ENCODE results near the gene ACTN4. TPM values are rescaled to one million over a fixed set of nuclear protein-coding genes. Genes with fewer than 3 reads are reported as not detected.

ACTN4 gene
- total and polyA plus RNA-seq, 3 experiments from 2014 or later, result 31.9 to 314 (median 295) TPM

DNA sequence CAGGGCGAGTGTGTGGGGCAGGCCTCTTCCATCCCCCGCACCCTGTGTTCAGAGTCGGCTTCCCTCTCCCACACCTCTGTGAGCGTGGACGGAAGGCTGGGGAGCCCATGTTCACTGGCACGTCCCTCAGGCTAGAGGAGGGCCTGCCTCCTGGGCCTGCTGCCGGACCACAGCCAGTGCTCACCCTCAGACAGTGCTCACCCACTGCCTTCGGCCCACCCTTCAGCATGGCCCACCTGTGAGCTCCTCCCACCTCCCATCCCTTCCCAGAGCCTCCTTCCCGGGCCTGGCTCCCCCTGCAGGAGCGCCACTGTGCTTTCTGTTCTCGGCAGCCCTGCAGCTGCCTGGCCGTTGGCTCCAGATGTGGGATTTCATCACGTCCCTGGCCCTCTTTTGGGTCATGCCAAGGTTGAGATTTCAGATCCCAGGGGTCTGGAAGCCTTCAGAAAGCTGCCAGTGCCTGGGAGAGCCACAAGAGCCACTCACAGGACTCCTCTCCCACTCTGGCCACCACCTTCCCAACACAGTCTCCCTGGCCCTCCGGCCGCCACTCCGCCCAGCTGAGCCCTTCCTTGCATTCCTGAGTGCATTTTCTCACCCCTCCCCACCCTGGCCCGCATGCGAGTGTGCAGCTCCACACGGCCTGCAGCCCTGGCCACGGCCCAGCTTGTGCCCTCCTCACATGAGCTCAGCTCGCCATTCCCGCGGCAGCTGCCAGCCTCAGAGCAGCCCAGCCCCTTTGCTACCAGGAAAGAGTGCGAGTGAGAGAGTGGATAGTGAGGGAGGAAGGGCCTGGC, 71.5 kb downstream of the ACTN4 start:
- Mint-ChIP-seq H3K4me3 (no peak overlapping the region), H3K27me3 (peaks cover 0 to 1% of the 10 kb centered on the region in 2 donors), H3K27ac (peak overlapping the region in 1 of 8 donors; percentile 63), H3K9me3 (no peaks in the 10 kb centered on the region), H3K36me3 (peaks cover 0 to 87% (median 0%) of the 10 kb centered on the region in 3 donors), H3K4me1 (no peaks in the 10 kb centered on the region)
- Histone ChIP-seq H3K4me3 (ENCODE audit: low read length) (no peak overlapping the region), H3K9me3 (ENCODE audit: low read length) (no peaks in the 10 kb centered on the region), H3K4me1 (ENCODE audit: insufficient read depth, low read length) (no peaks in the 10 kb centered on the region), H3K27me3 (ENCODE audit: insufficient read depth, low read length, poor library complexity, severe bottlenecking) (no peaks in the 10 kb centered on the region), H3K27ac (ENCODE audit: low read depth, low read length) (no peak overlapping the region), H3K36me3 (ENCODE audit: insufficient read depth, low read length) (no peaks in the 10 kb centered on the region)
- DNase-seq, result no peak
- POLR2A ChIA-PET, result no interaction called here
- CTCF ChIA-PET, result no interaction called here

DNA sequence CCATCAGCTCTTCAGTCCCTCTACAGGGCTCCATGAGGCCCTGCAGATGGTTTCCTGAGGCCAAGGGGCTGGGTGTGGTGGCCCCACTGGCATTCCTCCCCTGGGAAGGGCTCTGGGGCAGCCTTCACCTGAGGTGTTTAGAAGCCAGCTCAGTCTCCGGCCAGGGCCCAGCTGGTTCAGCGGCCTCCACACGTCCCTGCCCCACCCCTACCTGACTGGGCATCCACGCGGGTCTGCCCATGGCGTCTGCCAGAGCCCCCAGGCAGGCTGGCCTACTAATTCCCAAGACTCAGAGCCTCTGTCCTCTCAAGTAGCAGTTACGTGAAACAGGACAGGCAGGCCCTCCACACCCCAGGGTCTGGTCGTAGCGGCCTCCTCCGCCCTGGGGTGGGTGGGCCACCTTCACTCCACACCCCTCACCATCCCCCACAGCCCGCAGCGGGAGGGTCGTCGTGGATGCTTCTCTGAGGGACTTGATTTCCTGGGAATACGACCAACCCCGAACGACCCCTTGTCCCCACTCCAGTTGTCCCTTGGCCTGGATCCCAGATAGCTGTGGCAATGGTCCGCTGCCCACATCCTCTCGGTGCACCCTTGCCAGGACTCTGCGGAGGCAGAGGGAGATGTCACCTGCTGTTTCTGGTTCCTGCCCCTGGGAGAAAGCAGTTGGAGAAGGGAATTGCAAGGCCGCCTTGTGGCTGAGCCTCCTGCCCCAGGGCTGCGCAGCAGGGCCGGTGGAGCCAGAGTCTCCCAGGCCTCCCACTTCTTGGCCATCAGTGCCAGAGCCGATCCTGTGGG, 72.5 kb downstream of the ACTN4 start:
- Histone ChIP-seq H3K27ac (ENCODE audit: low read depth, low read length) (no peak overlapping the region), H3K9me3 (ENCODE audit: low read length) (no peaks in the 10 kb centered on the region), H3K4me3 (ENCODE audit: low read length) (no peak overlapping the region), H3K4me1 (ENCODE audit: insufficient read depth, low read length) (no peaks in the 10 kb centered on the region), H3K27me3 (ENCODE audit: insufficient read depth, low read length, poor library complexity, severe bottlenecking) (no peaks in the 10 kb centered on the region), H3K36me3 (ENCODE audit: insufficient read depth, low read length) (no peaks in the 10 kb centered on the region)
- Mint-ChIP-seq H3K27ac (peak overlapping the region in 1 of 8 donors; percentile 46), H3K4me3 (no peak overlapping the region), H3K27me3 (no peaks in the 10 kb centered on the region), H3K36me3 (peaks cover 0 to 86% (median 2%) of the 10 kb centered on the region in 3 donors), H3K9me3 (no peaks in the 10 kb centered on the region), H3K4me1 (no peaks in the 10 kb centered on the region)
- DNase-seq, result no peak
- ChIA-PET POLR2A (no interaction called here), CTCF (no interaction called here)

DNA sequence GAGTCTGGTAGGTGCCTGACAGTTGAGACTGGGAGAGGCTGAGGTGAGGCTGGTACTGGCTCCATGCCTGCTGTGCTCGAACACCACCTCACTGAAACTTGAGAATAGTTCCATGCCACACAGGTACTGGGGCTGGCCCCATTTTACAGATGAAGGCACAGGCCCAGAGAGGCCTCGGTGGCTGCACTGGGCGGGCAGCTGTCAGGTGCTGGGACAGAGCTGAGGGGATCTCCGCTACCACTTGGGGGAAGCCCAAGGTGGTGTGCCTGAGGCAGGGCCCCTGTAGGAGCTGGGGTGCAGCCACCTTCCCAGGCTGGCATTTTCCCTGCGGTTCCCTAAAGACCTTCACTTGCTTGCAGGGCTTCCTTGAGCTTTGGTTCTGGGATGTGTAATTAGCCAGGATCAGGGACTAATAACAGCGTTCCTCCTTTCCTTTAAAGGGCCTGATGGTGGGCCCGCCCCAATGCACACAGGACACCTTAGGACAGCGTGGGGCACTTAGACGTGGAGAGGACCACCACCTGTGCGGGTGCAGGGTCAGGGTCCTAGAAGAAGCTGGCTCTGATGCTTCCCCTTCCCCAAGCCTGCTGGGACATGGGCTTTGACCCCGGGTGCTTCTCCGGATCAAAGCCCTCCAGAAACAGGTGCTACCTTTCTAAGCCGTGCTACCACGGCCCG, 73.2 kb downstream of the ACTN4 start:
- Histone ChIP-seq H3K4me1 (ENCODE audit: insufficient read depth, low read length) (no peaks in the 10 kb centered on the region), H3K9me3 (ENCODE audit: low read length) (no peaks in the 10 kb centered on the region), H3K4me3 (ENCODE audit: low read length) (no peak overlapping the region), H3K27ac (ENCODE audit: low read depth, low read length) (no peak overlapping the region), H3K27me3 (ENCODE audit: insufficient read depth, low read length, poor library complexity, severe bottlenecking) (no peaks in the 10 kb centered on the region), H3K36me3 (ENCODE audit: insufficient read depth, low read length) (no peaks in the 10 kb centered on the region)
- Mint-ChIP-seq H3K36me3 (peaks cover 0 to 84% (median 2%) of the 10 kb centered on the region in 3 donors), H3K4me1 (no peaks in the 10 kb centered on the region), H3K27ac (no peak overlapping the region), H3K9me3 (no peaks in the 10 kb centered on the region), H3K27me3 (no peaks in the 10 kb centered on the region), H3K4me3 (no peak overlapping the region)
- POLR2A ChIA-PET, result no interaction called here
- DNase-seq, result no peak
- CTCF ChIA-PET, result no interaction called here

DNA sequence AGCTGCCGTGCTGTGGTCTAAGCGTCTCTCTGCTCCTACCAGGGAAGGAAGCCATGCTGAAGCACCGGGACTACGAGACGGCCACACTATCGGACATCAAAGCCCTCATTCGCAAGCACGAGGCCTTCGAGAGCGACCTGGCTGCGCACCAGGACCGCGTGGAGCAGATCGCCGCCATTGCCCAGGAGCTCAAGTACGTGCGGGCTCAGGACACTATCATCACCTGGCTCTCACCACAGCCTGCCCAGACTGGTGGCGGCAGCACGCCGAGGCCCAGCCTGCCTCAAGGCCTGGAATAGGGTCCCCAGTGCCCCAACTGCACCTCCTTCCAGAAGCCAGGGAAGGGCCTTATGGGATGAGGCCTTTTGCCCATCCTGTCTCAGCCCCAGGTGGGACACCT, 74.0 kb downstream of the ACTN4 start:
- DNase-seq, result no peak
- H3K36me3 ChIP-seq (ENCODE audit: insufficient read depth, low read length), result no peaks in the 10 kb centered on the region
- H3K9me3 ChIP-seq (ENCODE audit: low read length), result no peaks in the 10 kb centered on the region
- no peaks in the 10 kb centered on the region for H3K4me1 ChIP-seq (ENCODE audit: insufficient read depth, low read length)
- H3K36me3 Mint-ChIP-seq, result peaks cover 0 to 86% (median 2%) of the 10 kb centered on the region in 3 donors
- H3K27ac Mint-ChIP-seq, result no peak overlapping the region
- no peak overlapping the region for H3K27ac ChIP-seq (ENCODE audit: low read depth, low read length)
- H3K4me3 ChIP-seq (ENCODE audit: low read length), result no peak overlapping the region
- H3K27me3 Mint-ChIP-seq, result no peaks in the 10 kb centered on the region
- peaks cover 5 to 6% (median 5%) of the 10 kb centered on the region in 3 donors for H3K4me1 Mint-ChIP-seq
- ChIA-PET POLR2A (no interaction called here), CTCF (no interaction called here)
- H3K4me3 Mint-ChIP-seq, result no peak overlapping the region
- no peaks in the 10 kb centered on the region for H3K27me3 ChIP-seq (ENCODE audit: insufficient read depth, low read length, poor library complexity, severe bottlenecking)
- no peaks in the 10 kb centered on the region for H3K9me3 Mint-ChIP-seq

DNA sequence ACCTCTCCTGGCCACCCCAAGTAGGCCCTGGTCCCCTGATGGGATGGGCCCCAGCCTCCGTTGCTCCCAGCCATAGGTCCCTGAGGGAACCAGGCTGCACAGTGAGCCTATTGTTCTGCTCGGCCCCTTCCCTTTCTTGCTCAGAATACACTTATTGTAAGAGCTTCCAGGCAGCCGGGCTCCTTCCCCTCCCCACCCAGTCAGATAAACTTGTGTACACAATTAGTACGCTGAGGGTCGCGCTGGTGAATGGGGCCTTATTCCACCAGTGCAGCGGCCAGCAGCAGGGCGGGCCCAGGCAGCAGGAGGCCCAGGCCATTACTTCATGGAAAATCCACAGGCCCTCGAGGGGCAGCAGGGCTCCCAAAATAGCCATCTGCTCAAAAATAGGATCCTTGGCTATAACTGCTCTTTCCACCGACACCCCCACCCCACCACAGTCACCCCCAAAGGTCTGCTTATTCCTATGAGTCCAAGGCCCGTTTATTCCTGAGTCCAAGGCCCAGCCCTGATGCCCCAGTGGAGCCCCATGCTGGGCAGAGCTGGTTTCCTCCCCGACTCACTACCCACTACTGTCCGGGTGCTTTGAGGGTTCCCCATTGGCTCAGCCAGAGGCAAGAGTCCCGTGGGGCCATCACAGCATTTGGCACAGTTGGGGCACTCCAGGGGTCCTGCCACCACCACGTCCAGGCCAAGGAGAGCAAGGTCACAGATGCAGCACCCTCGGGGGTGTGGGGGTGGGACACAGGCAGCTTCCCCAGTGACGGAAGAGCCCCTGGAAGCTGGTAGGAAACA, 74.7 kb downstream of the ACTN4 start:
- no peaks in the 10 kb centered on the region for H3K4me1 ChIP-seq (ENCODE audit: insufficient read depth, low read length)
- Mint-ChIP-seq H3K9me3 (no peaks in the 10 kb centered on the region), H3K27me3 (no peaks in the 10 kb centered on the region), H3K4me3 (no peak overlapping the region), H3K4me1 (peaks cover 10 to 12% (median 11%) of the 10 kb centered on the region in 3 donors), H3K27ac (peak overlapping the region in 3 of 8 donors; percentile 19 to 87 (median 58)), H3K36me3 (peaks cover 0 to 87% (median 2%) of the 10 kb centered on the region in 3 donors)
- H3K36me3 ChIP-seq (ENCODE audit: insufficient read depth, low read length), result no peaks in the 10 kb centered on the region
- no peak for DNase-seq
- ChIA-PET CTCF (interaction anchor here (1.6 kb wide), 1 partner anchor 207 kb away, joined by 4 read pairs; no protein-coding TSS in a partner anchor), POLR2A (no interaction called here)
- no peak overlapping the region for H3K27ac ChIP-seq (ENCODE audit: low read depth, low read length)
- no peaks in the 10 kb centered on the region for H3K27me3 ChIP-seq (ENCODE audit: insufficient read depth, low read length, poor library complexity, severe bottlenecking)
- H3K9me3 ChIP-seq (ENCODE audit: low read length), result no peaks in the 10 kb centered on the region
- H3K4me3 ChIP-seq (ENCODE audit: low read length), result no peak overlapping the region

DNA sequence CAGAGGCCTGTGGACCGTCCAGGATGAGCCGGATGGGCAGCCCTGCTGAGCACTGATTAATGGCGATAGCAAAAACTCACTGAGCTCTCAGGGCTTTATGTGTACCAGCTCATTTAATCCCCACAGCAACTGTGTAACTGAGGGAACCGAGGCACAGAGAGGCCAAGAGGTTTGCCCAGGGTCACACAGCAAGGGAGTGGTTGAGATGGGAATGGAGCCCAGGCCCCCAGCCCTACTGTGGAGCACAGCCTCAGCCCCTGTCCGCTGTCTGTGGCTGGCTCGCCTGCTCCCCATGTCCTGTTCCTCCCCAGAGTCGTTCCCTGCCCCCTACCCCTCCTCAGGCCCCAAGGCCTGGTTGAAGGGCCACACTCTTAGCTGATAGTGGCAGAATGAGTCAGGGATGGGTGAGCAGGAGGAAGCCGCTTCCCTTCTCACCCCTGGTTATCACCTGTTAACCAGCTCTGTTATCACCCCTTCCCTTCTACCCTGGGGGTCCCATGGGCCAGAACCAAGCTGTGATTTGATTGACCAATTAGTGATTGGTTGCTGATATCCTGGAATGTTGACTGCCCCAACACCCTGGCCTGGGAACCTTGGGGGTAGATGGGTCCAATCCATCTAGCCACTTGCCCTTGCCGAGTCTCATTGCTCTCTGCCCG, 75.6 kb downstream of the ACTN4 start:
- H3K27me3 Mint-ChIP-seq, result no peaks in the 10 kb centered on the region
- Histone ChIP-seq H3K9me3 (ENCODE audit: low read length) (no peaks in the 10 kb centered on the region), H3K36me3 (ENCODE audit: insufficient read depth, low read length) (no peaks in the 10 kb centered on the region), H3K27me3 (ENCODE audit: insufficient read depth, low read length, poor library complexity, severe bottlenecking) (no peaks in the 10 kb centered on the region), H3K27ac (ENCODE audit: low read depth, low read length) (no peak overlapping the region), H3K4me1 (ENCODE audit: insufficient read depth, low read length) (no peaks in the 10 kb centered on the region), H3K4me3 (ENCODE audit: low read length) (no peak overlapping the region)
- H3K9me3 Mint-ChIP-seq, result no peaks in the 10 kb centered on the region
- peaks cover 0 to 87% (median 2%) of the 10 kb centered on the region in 3 donors for H3K36me3 Mint-ChIP-seq
- no peak for DNase-seq
- POLR2A ChIA-PET, result no interaction called here
- H3K4me1 Mint-ChIP-seq, result peaks cover 10 to 14% (median 11%) of the 10 kb centered on the region in 3 donors
- no peak overlapping the region for H3K4me3 Mint-ChIP-seq
- peak overlapping the region in 2 of 8 donors; percentile 12 to 26 for H3K27ac Mint-ChIP-seq
- CTCF ChIA-PET, result interaction anchor here (1.1 to 1.6 kb wide), 5 partner anchors 37 to 208 kb away, joined by 3 to 5 read pairs (median 4); no protein-coding TSS in a partner anchor

DNA sequence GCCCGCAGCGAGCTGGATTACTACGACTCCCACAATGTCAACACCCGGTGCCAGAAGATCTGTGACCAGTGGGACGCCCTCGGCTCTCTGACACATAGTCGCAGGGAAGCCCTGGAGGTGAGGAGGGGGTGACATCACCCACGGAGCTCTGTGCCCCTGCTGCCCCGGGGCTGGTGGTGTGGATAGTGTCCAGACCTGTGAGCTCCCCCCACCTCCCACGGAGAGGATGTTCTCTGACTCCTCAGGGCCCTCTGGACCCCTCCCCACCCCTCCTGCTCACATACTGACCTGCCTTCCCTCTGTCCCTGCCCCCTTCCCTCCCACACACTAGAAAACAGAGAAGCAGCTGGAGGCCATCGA, 76.1 kb downstream of the ACTN4 start:
- Mint-ChIP-seq H3K27ac (peak overlapping the region in 2 of 8 donors; percentile 12 to 26), H3K27me3 (no peaks in the 10 kb centered on the region), H3K4me1 (peaks cover 10 to 14% (median 11%) of the 10 kb centered on the region in 3 donors), H3K36me3 (peaks cover 0 to 88% (median 2%) of the 10 kb centered on the region in 3 donors), H3K9me3 (no peaks in the 10 kb centered on the region), H3K4me3 (no peak overlapping the region)
- no peaks in the 10 kb centered on the region for H3K36me3 ChIP-seq (ENCODE audit: insufficient read depth, low read length)
- H3K27me3 ChIP-seq (ENCODE audit: insufficient read depth, low read length, poor library complexity, severe bottlenecking), result no peaks in the 10 kb centered on the region
- POLR2A ChIA-PET, result no interaction called here
- no peak for DNase-seq
- no peaks in the 10 kb centered on the region for H3K4me1 ChIP-seq (ENCODE audit: insufficient read depth, low read length)
- CTCF ChIA-PET, result interaction anchor here (1.1 to 1.6 kb wide), 5 partner anchors 37 to 208 kb away, joined by 3 to 5 read pairs (median 4); no protein-coding TSS in a partner anchor
- no peak overlapping the region for H3K27ac ChIP-seq (ENCODE audit: low read depth, low read length)
- no peaks in the 10 kb centered on the region for H3K9me3 ChIP-seq (ENCODE audit: low read length)
- no peak overlapping the region for H3K4me3 ChIP-seq (ENCODE audit: low read length)

All from CD8-positive, alpha-beta memory T cell (primary cell).